GM21447 (cell line): ENCODE results near the gene DFFB.
"Not testable (repeated sequence)": the region's sequence is repeated elsewhere in the genome, so short reads cannot be mapped to it uniquely, and the experiment has no call there.

Experiments used
- ATAC-seq: cut with Tn5 transposase; IDR thresholded peaks from one replicate; pipeline ENCODE4 v1.9.1; 2021; ENCODE audit not compliant: unreplicated experiment

Gene DFFB

GRCh38 chr1:3907621-3908165 lies 50.4 kb downstream of the DFFB start:
- ATAC-seq: no peak

- ATAC-seq: no peak
Observed at GRCh38 chr1:3908886-3909517, 51.7 kb downstream of the DFFB start.

- ATAC-seq: no peak
Observed at GRCh38 chr1:3909615-3910014, 52.3 kb downstream of the DFFB start.

GRCh38 chr1:3910049-3910731 lies 52.9 kb downstream of the DFFB start:
- no peak for ATAC-seq

- ATAC-seq: no peak
Observed at GRCh38 chr1:3910857-3911845, 53.9 kb downstream of the DFFB start.

GRCh38 chr1:3911981-3912808 lies 54.9 kb downstream of the DFFB start:
- ATAC-seq: no peak

- ATAC-seq: no peak
Observed at GRCh38 chr1:3912809-3913685, 55.8 kb downstream of the DFFB start.

- no peak for ATAC-seq
Observed at GRCh38 chr1:3914331-3914851, 57.1 kb downstream of the DFFB start.

- ATAC-seq: no peak
Observed at GRCh38 chr1:3914911-3915310, 57.6 kb downstream of the DFFB start.

- ATAC-seq: no peak
Observed at GRCh38 chr1:3915551-3916121, 58.4 kb downstream of the DFFB start.

- no peak for ATAC-seq
Observed at GRCh38 chr1:3917761-3918160, 60.5 kb downstream of the DFFB start.

- not testable (repeated sequence) for ATAC-seq
Observed at GRCh38 chr1:3918359-3918758, 61.1 kb downstream of the DFFB start.

GRCh38 chr1:3918966-3919611 lies 61.8 kb downstream of the DFFB start:
- ATAC-seq: no peak

GRCh38 chr1:3919706-3920105 lies 62.4 kb downstream of the DFFB start:
- no peak for ATAC-seq

GRCh38 chr1:3921765-3922164 lies 64.5 kb downstream of the DFFB start:
- ATAC-seq: no peak

- no peak for ATAC-seq
Observed at GRCh38 chr1:3922201-3922725, 65.0 kb downstream of the DFFB start.

GRCh38 chr1:3922851-3923250 lies 65.6 kb downstream of the DFFB start:
- no peak for ATAC-seq
